GM12878 (cell line): ENCODE results near the gene ANO3. TPM values are rescaled to one million over a fixed set of nuclear protein-coding genes. Genes with fewer than 3 reads are reported as not detected.

Experiments used
- ATAC-seq: fragments of 200-7000 bp; cut with Tn5 transposase; 3 replicates; pipeline ENCODE4 v1.9.1; 2020; ENCODE audit warnings: mild to moderate bottlenecking, moderate library complexity
- BruUV-seq: library from RNA; stranded (reverse); fragments of 400-500 nt; replicated peaks from 2 replicates; lab custom pipeline; 2021; lab: Mats Ljungman, UMichigan
- CTCF ChIA-PET: fragments of 300-600 bp; sonication (Branson Sonifier 250); formaldehyde crosslinking; extraction: SDS; loops from one replicate; lab custom pipeline; 2021; ENCODE audit warnings: inconsistent platforms; lab: Yijun Ruan, JAX
- POLR2A ChIA-PET: fragments of 350-600 bp; formaldehyde crosslinking; extraction: SDS; loops from one replicate; lab custom pipeline; 2021; ENCODE audit warnings: inconsistent platforms; lab: Charles Lee
- RAD21 ChIA-PET: fragments of 300-600 bp; sonication (Branson Sonifier 250); formaldehyde crosslinking; loops from one replicate; lab custom pipeline; 2023; ENCODE audit warnings: antibody characterized with exemption; ENCODE audit not compliant: unreplicated experiment; lab: Charles Lee
- SMC1A ChIA-PET: fragments of 300-600 bp; sonication (Branson Sonifier 250); formaldehyde crosslinking; loops from one replicate; lab custom pipeline; 2023; ENCODE audit not compliant: unreplicated experiment, uncharacterized antibody; lab: Charles Lee
- DNase-seq: peaks from one replicate; pipeline ENCODE4 v3.0.0-alpha.2; 2011; ENCODE audit warnings: low read depth, low spot score
- FAIRE-seq: peaks from 3 replicates; lab custom pipeline; 2011; peaks lifted over from hg19 to GRCh38; lab: Jason Lieb, UNC
- H2AFZ ChIP-seq: 2 replicates; pipeline ENCODE4 v1.6.0; 2011; ENCODE audit warnings: low read depth, low read length, control low read depth; ENCODE audit not compliant: control insufficient read depth
- H3K27ac ChIP-seq: 2 replicates; pipeline ENCODE4 v1.5.1; 2011; ENCODE audit warnings: control low read depth; ENCODE audit not compliant: control insufficient read depth, insufficient read depth
- H3K27me3 ChIP-seq, 2 experiments: replicated peaks in 1 of 2; 2 replicates each; pipeline versions ENCODE4 v1.6.0 to v1.6.1; 2011; ENCODE audit warnings: low read length in 1 of 2; ENCODE audit not compliant: control insufficient read depth in 2 of 2, insufficient read depth in 2 of 2
- H3K36me3 ChIP-seq, 2 experiments: 2 replicates each; pipeline ENCODE4 v1.5.1; 2011; ENCODE audit warnings: low read length in 1 of 2; ENCODE audit not compliant: control insufficient read depth in 2 of 2, insufficient read depth in 2 of 2
- H3K4me1 ChIP-seq: 2 replicates; pipeline ENCODE4 v1.6.1; 2011; ENCODE audit warnings: mild to moderate bottlenecking, low read length, moderate library complexity, mixed read lengths; ENCODE audit not compliant: control insufficient read depth, insufficient read depth
- H3K4me2 ChIP-seq: 2 replicates; pipeline ENCODE4 v1.6.0; 2011; ENCODE audit warnings: control low read depth; ENCODE audit not compliant: control insufficient read depth, insufficient read depth
- H3K4me3 ChIP-seq: fragments of 200-600 bp; sonication (generic); 2 replicates; pipeline ENCODE4 v1.5.1; 2016
- H3K79me2 ChIP-seq: 2 replicates; pipeline ENCODE4 v1.6.0; 2011; ENCODE audit warnings: low read length; ENCODE audit not compliant: control insufficient read depth, insufficient read depth
- H3K9ac ChIP-seq: 2 replicates; pipeline ENCODE4 v1.8.0; 2011; ENCODE audit warnings: low read length, control low read depth, mixed read lengths; ENCODE audit not compliant: control insufficient read depth, insufficient read depth
- H3K9me3 ChIP-seq: replicated peaks from 3 replicates; pipeline ENCODE4 v1.5.1; 2011; ENCODE audit warnings: mild to moderate bottlenecking, low read length; ENCODE audit not compliant: control insufficient read depth, insufficient read depth
- H4K20me1 ChIP-seq: 2 replicates; pipeline ENCODE4 v1.6.0; 2011; ENCODE audit not compliant: control insufficient read depth, insufficient read depth
- BCL11A ChIP-seq: IDR thresholded peaks from 2 replicates; pipeline ENCODE4 v1.6.1; 2011; ENCODE audit warnings: low read depth, low read length
- CHD2 ChIP-seq: IDR thresholded peaks from 2 replicates; pipeline ENCODE4 v1.6.1; 2011; ENCODE audit warnings: low read depth, low read length, improper control_type of control experiment, borderline replicate concordance
- EGR1 ChIP-seq, 2 experiments: IDR thresholded peaks; 1 replicate in 1 of 2; 2 replicates in 1 of 2; pipeline ENCODE4 v1.6.1; 2011 to 2012; ENCODE audit warnings: low read depth in 2 of 2, low read length in 2 of 2, borderline replicate concordance in 1 of 2, mild to moderate bottlenecking in 1 of 2, moderate library complexity in 1 of 2
- EP300 ChIP-seq, 2 experiments: fragments of 150-350 bp in 1 of 2; IDR thresholded peaks; 2 replicates each; pipeline ENCODE4 v1.6.1; 2011 to 2012; ENCODE audit warnings: low read depth in 2 of 2, low read length in 2 of 2, borderline replicate concordance in 1 of 2, improper control_type of control experiment in 1 of 2, inconsistent platforms in 1 of 2; ENCODE audit not compliant: control insufficient read depth in 1 of 2
- LARP7 ChIP-seq: fragments of 450-650 bp; IDR thresholded peaks from 2 replicates; pipeline ENCODE4 v1.6.1; 2017; ENCODE audit warnings: mild to moderate bottlenecking
- NFYA ChIP-seq: IDR thresholded peaks from 2 replicates; pipeline ENCODE4 v1.6.1; 2011; ENCODE audit warnings: low read depth, mild to moderate bottlenecking, low read length, improper control_type of control experiment, borderline replicate concordance
- STAT3 ChIP-seq: IDR thresholded peaks from 2 replicates; pipeline ENCODE4 v1.6.1; 2011; ENCODE audit warnings: low read depth, low read length, improper control_type of control experiment
- TCF3 ChIP-seq: IDR thresholded peaks from 2 replicates; pipeline ENCODE4 v1.6.1; 2012; ENCODE audit warnings: low read depth, mild to moderate bottlenecking, low read length, borderline replicate concordance; ENCODE audit not compliant: insufficient read depth
- ZNF207 ChIP-seq: fragments of 450-650 bp; IDR thresholded peaks from 2 replicates; pipeline ENCODE4 v1.6.1; 2014; ENCODE audit warnings: antibody characterized with exemption, mild to moderate bottlenecking, borderline replicate concordance
- in situ Hi-C: fragments of 300-500 bp; cut with MboI; formaldehyde crosslinking; loops from 9 replicates; pipeline ENCODE4 v1.14.3; 2018; ENCODE audit warnings: mixed read lengths
- intact Hi-C: fragments of 100-400 bp; cut with micrococcal nuclease; formaldehyde crosslinking; loops from one replicate; pipeline ENCODE4 v1.14.2; 2022; ENCODE audit not compliant: unreplicated experiment
- polyA plus RNA-seq, 11 experiments: library from polyadenylated mRNA; depleted of rRNA in 4 of 11; unstranded in 6 of 11; stranded (reverse) in 5 of 11; fragments of >200 nt; fragmentation: Nextera tagmentation in 4 of 11; fragmentation: Illumina TruSeq in 1 of 11; extraction: Ambion mirVana in 4 of 11; extraction: Trizol in 1 of 11; gene quantifications; 1 replicate in 1 of 11; 2 replicates in 10 of 11; pipeline versions ENCODE4 v1.2.1 to v1.2.3, GENCODE V29; 2011 to 2016; ENCODE audit warnings: inconsistent platforms in 2 of 11, missing spikeins in 2 of 11, low read depth in 1 of 11
- total RNA-seq, 4 experiments: library from RNA; depleted of rRNA in 3 of 4; stranded (reverse); fragments of >200 nt in 3 of 4; fragmentation: Illumina TruSeq in 1 of 4; extraction: Trizol in 1 of 4; gene quantifications; 2 replicates each; pipeline versions ENCODE4 v1.2.1 to v1.2.3, GENCODE V29; 2013 to 2021
- TF ChIP-seq, protein P1 (sequence below): fragments of 450-650 bp; IDR thresholded peaks from 2 replicates; pipeline ENCODE4 v1.6.1; 2014; ENCODE audit warnings: mild to moderate bottlenecking
- TF ChIP-seq, protein P2 (sequence below): fragments of 450-650 bp; IDR thresholded peaks from 2 replicates; pipeline ENCODE4 v1.6.1; 2017; ENCODE audit warnings: mild to moderate bottlenecking, low read depth, inconsistent platforms; ENCODE audit not compliant: poor library complexity, severe bottlenecking
- TF ChIP-seq, protein P3 (sequence below): IDR thresholded peaks from 2 replicates; pipeline ENCODE4 v1.6.1; 2012; ENCODE audit warnings: low read depth, low read length, improper control_type of control experiment
- TF ChIP-seq, protein P4 (sequence below): fragments of 450-650 bp; IDR thresholded peaks from 2 replicates; pipeline ENCODE4 v1.6.1; 2018; ENCODE audit warnings: borderline replicate concordance, mild to moderate bottlenecking; ENCODE audit not compliant: partially characterized antibody

Gene ANO3
- total and polyA plus RNA-seq, 10 of the 15 experiments (the other 5 are each of a cell fraction or from before 2014, with no cell fraction given): 0.13 to 5.9 (median 0.44) TPM

DNA sequence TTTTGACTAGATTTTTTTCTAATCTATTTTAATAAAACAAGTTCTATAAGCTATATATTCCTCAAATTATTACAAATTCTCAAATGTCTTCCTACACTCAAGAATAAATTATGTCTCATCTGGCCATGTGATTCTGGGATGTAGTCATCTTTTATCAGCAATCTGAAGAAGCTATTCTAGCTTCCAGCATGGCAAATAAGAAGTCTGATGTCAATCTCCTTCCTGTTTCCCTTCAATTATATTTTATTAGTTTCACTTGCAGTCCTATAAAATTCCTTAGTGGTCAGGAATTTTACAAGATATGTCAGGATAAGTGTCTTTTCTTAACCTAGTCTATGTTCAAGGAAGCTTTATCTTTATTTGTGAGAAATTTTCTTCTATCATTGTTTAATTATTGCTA lies 10.4 kb upstream of the ANO3 start:
- ChIA-PET POLR2A (no interaction called here), CTCF (interaction anchor here (0.6 to 1.6 kb wide), 2 partner anchors 13 to 458 kb away, joined by 3 read pairs; no protein-coding TSS in a partner anchor)
- in situ Hi-C loops: no loop called here
- TF ChIP-seq CHD2: no peak
- TF ChIP-seq, protein P1, sequence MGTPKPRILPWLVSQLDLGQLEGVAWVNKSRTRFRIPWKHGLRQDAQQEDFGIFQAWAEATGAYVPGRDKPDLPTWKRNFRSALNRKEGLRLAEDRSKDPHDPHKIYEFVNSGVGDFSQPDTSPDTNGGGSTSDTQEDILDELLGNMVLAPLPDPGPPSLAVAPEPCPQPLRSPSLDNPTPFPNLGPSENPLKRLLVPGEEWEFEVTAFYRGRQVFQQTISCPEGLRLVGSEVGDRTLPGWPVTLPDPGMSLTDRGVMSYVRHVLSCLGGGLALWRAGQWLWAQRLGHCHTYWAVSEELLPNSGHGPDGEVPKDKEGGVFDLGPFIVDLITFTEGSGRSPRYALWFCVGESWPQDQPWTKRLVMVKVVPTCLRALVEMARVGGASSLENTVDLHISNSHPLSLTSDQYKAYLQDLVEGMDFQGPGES: no peak
- TF ChIP-seq, protein P2, sequence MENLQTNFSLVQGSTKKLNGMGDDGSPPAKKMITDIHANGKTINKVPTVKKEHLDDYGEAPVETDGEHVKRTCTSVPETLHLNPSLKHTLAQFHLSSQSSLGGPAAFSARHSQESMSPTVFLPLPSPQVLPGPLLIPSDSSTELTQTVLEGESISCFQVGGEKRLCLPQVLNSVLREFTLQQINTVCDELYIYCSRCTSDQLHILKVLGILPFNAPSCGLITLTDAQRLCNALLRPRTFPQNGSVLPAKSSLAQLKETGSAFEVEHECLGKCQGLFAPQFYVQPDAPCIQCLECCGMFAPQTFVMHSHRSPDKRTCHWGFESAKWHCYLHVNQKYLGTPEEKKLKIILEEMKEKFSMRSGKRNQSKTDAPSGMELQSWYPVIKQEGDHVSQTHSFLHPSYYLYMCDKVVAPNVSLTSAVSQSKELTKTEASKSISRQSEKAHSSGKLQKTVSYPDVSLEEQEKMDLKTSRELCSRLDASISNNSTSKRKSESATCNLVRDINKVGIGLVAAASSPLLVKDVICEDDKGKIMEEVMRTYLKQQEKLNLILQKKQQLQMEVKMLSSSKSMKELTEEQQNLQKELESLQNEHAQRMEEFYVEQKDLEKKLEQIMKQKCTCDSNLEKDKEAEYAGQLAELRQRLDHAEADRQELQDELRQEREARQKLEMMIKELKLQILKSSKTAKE: no peak
- no peak for TF ChIP-seq NFYA
- TF ChIP-seq, protein P3, sequence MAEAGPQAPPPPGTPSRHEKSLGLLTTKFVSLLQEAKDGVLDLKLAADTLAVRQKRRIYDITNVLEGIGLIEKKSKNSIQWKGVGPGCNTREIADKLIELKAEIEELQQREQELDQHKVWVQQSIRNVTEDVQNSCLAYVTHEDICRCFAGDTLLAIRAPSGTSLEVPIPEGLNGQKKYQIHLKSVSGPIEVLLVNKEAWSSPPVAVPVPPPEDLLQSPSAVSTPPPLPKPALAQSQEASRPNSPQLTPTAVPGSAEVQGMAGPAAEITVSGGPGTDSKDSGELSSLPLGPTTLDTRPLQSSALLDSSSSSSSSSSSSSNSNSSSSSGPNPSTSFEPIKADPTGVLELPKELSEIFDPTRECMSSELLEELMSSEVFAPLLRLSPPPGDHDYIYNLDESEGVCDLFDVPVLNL: no peak
- no peak for TF ChIP-seq ZNF207
- no peak for TF ChIP-seq BCL11A
- TF ChIP-seq EGR1 (IDR thresholded peaks at IDR 0.05; ENCODE audit: borderline replicate concordance in 1 of 2, low read depth in 2 of 2, low read length in 2 of 2): no peak
- TF ChIP-seq LARP7: no peak
- no peak for TF ChIP-seq STAT3
- TF ChIP-seq, protein P4, sequence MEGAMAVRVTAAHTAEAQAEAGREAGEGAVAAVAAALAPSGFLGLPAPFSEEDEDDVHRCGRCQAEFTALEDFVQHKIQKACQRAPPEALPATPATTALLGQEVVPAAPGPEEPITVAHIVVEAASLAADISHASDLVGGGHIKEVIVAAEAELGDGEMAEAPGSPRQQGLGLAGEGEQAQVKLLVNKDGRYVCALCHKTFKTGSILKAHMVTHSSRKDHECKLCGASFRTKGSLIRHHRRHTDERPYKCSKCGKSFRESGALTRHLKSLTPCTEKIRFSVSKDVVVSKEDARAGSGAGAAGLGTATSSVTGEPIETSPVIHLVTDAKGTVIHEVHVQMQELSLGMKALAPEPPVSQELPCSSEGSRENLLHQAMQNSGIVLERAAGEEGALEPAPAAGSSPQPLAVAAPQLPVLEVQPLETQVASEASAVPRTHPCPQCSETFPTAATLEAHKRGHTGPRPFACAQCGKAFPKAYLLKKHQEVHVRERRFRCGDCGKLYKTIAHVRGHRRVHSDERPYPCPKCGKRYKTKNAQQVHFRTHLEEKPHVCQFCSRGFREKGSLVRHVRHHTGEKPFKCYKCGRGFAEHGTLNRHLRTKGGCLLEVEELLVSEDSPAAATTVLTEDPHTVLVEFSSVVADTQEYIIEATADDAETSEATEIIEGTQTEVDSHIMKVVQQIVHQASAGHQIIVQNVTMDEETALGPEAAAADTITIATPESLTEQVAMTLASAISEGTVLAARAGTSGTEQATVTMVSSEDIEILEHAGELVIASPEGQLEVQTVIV: no peak
- no peak for TF ChIP-seq TCF3
- no peak for TF ChIP-seq EP300 (IDR thresholded peaks at IDR 0.05; ENCODE audit: borderline replicate concordance in 1 of 2, control insufficient read depth in 1 of 2, low read depth in 2 of 2, low read length in 2 of 2)

More for the DNA sequence above, 10.4 kb upstream of the ANO3 start:
- H3K9me3 ChIP-seq: no peaks in the 10 kb centered on the region
- no peak overlapping the region for H3K27ac ChIP-seq
- no peaks in the 10 kb centered on the region for H3K4me1 ChIP-seq
- ChIA-PET SMC1A (interaction anchor here (1.2 to 2.5 kb wide), 2 partner anchors 23 to 922 kb away, joined by 3 to 8 read pairs; no protein-coding TSS in a partner anchor), RAD21 (interaction anchor here (0.5 kb wide), 1 partner anchor 320 kb away, joined by 3 read pairs; no protein-coding TSS in a partner anchor)
- no peaks in the 10 kb centered on the region for H3K79me2 ChIP-seq
- no peaks in the 10 kb centered on the region for H3K36me3 ChIP-seq
- H2AFZ ChIP-seq: no peak overlapping the region
- intact Hi-C loops: no loop called here
- no peaks in the 10 kb centered on the region for H4K20me1 ChIP-seq
- H3K9ac ChIP-seq: no peak overlapping the region
- no TSS peak for BruUV-seq
- no peak overlapping the region for H3K4me2 ChIP-seq
- ATAC-seq: no peak
- no peak overlapping the region for H3K4me3 ChIP-seq
- no peak for FAIRE-seq
- no peaks in the 10 kb centered on the region for H3K27me3 ChIP-seq
- no peak for DNase-seq
